ENCODE results near the gene NQO1.

NQO1 gene

GRCh38 chr16:69707920-69708683, 18.3 kb downstream of the NQO1 start:
- in situ Hi-C loops (cut with HindIII; ENCODE audit: low sequenced_read_pairs), result no loop called here

DNA sequence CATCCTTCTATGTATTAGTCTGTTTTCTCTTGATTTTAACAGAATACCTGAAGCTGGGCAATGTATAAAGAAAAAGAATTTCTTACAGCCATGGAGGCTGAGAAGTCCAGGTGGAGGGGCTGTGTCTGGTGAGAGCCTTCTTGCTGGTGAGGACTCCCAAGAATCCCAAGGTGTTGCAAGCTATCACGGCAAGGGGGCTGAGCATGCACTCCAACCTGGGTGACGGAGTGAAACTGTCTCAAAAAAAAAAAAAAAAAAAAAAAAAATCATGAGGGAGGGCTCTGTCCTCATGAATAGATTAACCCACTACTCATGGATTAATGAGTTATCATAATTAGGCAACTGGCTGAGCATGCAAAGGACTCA, 19.4 kb downstream of the NQO1 start:
- in situ Hi-C loops (cut with HindIII; ENCODE audit: low sequenced_read_pairs), result no loop called here

GRCh38 chr16:69706256-69706974, 19.9 kb downstream of the NQO1 start:
- in situ Hi-C loops (cut with HindIII; ENCODE audit: low sequenced_read_pairs), result no loop called here

GRCh38 chr16:69703638-69704037, 22.7 kb downstream of the NQO1 start:
- in situ Hi-C loops (cut with HindIII; ENCODE audit: low sequenced_read_pairs), result no loop called here

- in situ Hi-C loops (cut with HindIII; ENCODE audit: low sequenced_read_pairs), result no loop called here
Observed at GRCh38 chr16:69701866-69702265, 24.5 kb downstream of the NQO1 start.

- in situ Hi-C loops (cut with HindIII; ENCODE audit: low sequenced_read_pairs), result no loop called here
Observed at GRCh38 chr16:69701452-69701851, 24.9 kb downstream of the NQO1 start.

- in situ Hi-C loops (cut with HindIII; ENCODE audit: low sequenced_read_pairs), result no loop called here
Observed at GRCh38 chr16:69699915-69700314, 26.4 kb downstream of the NQO1 start.

DNA sequence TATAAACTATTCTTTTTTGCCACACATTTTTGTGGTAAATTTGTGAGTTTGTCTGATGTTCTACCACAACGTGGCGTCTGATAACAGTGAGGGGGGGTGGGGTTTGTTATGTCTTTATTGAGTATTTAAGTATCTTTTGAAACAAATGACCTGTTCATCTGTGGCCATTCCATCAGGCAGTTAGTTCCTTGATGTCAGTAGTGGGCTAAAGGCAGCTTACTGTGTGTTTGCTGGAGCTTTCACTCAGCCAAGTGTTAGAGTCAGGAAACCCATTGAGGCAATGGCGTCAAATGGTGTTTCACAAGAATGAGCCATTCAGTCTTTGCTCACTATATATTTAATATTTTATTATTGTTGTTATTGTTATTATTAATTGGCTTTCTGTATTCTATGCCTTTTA, 28.0 kb downstream of the NQO1 start:
- in situ Hi-C loops (cut with HindIII; ENCODE audit: low sequenced_read_pairs), result no loop called here

- in situ Hi-C loops (cut with HindIII; ENCODE audit: low sequenced_read_pairs), result no loop called here
Observed at GRCh38 chr16:69693916-69694315, 32.4 kb downstream of the NQO1 start.

DNA sequence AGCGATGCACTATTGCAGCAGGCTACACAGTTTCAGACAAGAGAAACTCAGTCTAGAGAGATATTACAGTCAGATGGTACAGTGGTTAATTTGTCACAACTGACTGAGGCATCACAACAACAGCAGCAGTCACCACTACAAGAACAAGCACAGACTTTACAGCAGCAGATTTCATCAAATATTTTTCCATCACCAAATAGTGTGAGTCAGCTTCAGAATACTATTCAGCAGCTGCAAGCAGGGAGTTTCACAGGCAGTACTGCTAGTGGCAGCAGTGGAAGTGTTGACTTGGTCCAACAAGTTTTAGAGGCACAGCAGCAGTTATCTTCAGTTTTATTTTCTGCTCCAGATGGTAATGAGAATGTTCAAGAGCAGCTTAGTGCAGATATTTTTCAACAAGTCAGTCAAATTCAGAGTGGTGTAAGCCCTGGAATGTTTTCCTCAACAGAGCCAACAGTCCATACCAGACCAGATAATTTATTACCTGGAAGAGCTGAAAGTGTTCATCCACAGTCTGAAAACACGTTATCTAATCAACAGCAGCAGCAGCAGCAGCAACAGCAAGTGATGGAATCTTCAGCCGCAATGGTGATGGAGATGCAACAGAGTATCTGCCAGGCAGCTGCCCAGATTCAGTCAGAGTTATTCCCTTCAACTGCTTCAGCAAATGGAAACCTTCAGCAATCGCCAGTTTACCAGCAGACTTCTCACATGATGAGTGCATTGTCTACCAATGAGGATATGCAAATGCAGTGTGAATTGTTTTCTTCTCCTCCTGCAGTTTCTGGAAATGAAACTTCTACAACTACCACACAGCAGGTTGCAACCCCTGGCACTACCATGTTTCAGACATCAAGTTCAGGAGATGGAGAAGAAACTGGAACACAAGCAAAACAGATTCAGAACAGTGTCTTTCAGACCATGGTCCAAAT, 34.1 kb downstream of the NQO1 start:
- in situ Hi-C loops (cut with HindIII; ENCODE audit: low sequenced_read_pairs), result no loop called here

- in situ Hi-C loops (cut with HindIII; ENCODE audit: low sequenced_read_pairs), result no loop called here
Observed at GRCh38 chr16:69688589-69688988, 37.8 kb downstream of the NQO1 start.

GRCh38 chr16:69680358-69680757, 46.0 kb downstream of the NQO1 start:
- in situ Hi-C loops (cut with HindIII; ENCODE audit: low sequenced_read_pairs), result no loop called here

DNA sequence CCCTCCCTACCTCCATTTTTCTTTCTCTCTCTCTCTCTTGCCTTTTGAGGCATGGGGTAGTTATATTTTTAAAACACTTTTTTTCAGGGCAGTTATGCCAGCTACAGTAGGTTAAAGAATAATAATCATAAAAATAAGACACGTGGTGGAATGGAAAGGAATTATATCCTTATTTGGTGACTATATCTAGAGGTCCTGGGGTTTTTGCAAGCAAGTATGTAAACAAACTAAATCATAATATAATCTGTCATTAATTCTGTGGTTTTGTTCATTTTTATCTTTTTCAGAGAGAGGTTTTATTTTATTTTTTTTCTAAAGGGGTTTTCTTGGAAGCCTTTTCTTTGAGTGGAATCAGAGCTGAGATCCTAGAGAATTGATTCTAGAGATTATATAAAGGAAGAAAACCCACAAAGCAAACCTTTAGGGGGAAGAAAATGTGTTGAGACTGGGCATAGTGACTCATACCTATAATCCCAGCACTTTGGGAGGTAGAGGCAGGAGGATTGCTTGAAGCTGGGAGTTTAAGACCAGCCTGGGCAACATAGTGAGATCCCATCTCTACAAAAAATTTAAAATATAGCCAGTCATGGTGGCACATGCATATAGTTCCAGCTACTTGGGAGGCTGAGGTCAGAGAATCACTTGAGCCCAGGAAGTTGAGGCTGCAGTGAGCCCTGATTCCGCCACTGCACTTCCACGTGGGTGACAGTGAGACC, 53.2 kb downstream of the NQO1 start:
- in situ Hi-C loops (cut with HindIII; ENCODE audit: low sequenced_read_pairs), result no loop called here

- in situ Hi-C loops (cut with HindIII; ENCODE audit: low sequenced_read_pairs), result no loop called here
Observed at GRCh38 chr16:69672315-69672997, 53.9 kb downstream of the NQO1 start.

- in situ Hi-C loops (cut with HindIII; ENCODE audit: low sequenced_read_pairs), result no loop called here
Observed at GRCh38 chr16:69669577-69669976, 56.8 kb downstream of the NQO1 start.

- in situ Hi-C loops (cut with HindIII; ENCODE audit: low sequenced_read_pairs), result loop anchor here (5.0 kb wide), 1 partner anchor 57 kb away; no protein-coding TSS in a partner anchor
Observed at GRCh38 chr16:69663846-69664245, 62.5 kb downstream of the NQO1 start.

DNA sequence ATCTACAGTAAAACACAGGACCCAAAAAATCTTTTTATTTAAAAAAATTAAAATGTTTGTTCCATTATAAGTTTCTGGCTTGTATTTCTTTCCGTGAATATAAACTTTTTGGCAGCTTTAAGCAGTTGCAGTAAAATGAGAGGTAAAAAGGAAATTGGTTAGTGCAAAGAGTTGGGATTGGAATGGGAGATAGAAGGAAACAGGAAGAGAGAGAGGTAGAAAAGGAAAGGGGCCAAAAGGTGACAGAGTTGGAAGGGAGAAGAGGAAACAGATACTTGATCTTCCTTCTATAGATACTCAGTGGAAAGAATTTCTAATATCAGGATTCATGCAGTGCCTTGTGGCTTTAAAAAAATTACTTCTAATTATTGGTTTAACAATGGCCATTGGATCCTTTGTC, 63.5 kb downstream of the NQO1 start:
- in situ Hi-C loops (cut with HindIII; ENCODE audit: low sequenced_read_pairs), result loop anchor here (5.0 kb wide), 1 partner anchor 56 kb away; no protein-coding TSS in a partner anchor

DNA sequence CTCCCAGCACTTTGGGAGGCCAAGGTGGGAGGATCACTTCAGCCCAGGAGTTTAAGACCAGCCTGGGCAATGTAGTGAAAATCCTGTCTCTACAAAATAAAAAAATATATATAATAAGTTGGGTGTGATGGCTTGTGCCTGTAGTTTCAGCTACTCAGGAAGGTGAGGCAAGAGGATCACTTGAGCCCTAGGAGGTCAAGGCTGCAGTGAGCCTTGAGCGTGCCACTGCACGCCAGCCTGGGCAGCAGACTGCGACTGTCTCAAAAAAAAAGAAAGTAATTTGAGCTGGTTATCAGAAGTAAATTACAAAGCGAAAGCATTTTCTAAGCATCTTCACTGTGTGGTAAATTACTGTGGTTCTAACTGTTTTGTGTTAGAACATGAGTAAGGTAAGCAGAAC, 66.2 kb downstream of the NQO1 start:
- in situ Hi-C loops (cut with HindIII; ENCODE audit: low sequenced_read_pairs), result loop anchor here (5.0 kb wide), 1 partner anchor 53 kb away; no protein-coding TSS in a partner anchor
